OCI-LY1 (cell line): ENCODE measurements around the gene SCGB3A1.

ENCODE experiments used
- H2AFZ ChIP-seq: fragments of 200-600 bp; sonication (generic), shearing (Covaris generic); 2 replicates; pipeline ENCODE4 v1.6.0; 2014; ENCODE audit warnings: antibody characterized with exemption, mild to moderate bottlenecking, low read length
- H3F3A ChIP-seq: fragments of 200-600 bp; sonication (generic), shearing (Covaris generic); 2 replicates; pipeline ENCODE4 v1.6.0; 2014; ENCODE audit warnings: mild to moderate bottlenecking, antibody characterized with exemption, low read length, moderate library complexity; ENCODE audit not compliant: insufficient read depth
- H3K27ac ChIP-seq: fragments of 200-600 bp; sonication (generic); 2 replicates; pipeline ENCODE4 v1.5.1; 2014; ENCODE audit warnings: low read length, mixed run types, mild to moderate bottlenecking, low read depth; ENCODE audit not compliant: poor library complexity, severe bottlenecking
- H3K27me3 ChIP-seq: fragments of 200-600 bp; sonication (generic); 2 replicates; pipeline ENCODE4 v1.6.0; 2014; ENCODE audit warnings: antibody characterized with exemption, mild to moderate bottlenecking, low read length, moderate library complexity; ENCODE audit not compliant: insufficient read depth
- H3K36me3 ChIP-seq: fragments of 200-600 bp; sonication (generic); 2 replicates; pipeline ENCODE4 v1.6.1; 2014; ENCODE audit warnings: mild to moderate bottlenecking, antibody characterized with exemption, low read length, moderate library complexity, mixed read lengths; ENCODE audit not compliant: insufficient read depth
- H3K4me1 ChIP-seq: fragments of 200-600 bp; sonication (generic); 2 replicates; pipeline ENCODE4 v1.5.1; 2014; ENCODE audit warnings: mild to moderate bottlenecking, low read length, moderate library complexity; ENCODE audit not compliant: insufficient read depth, severe bottlenecking
- H3K4me2 ChIP-seq: fragments of 200-600 bp; sonication (generic), shearing (Covaris generic); 2 replicates; pipeline ENCODE4 v1.6.1; 2014; ENCODE audit warnings: low read length
- H3K4me3 ChIP-seq: fragments of 200-600 bp; sonication (generic); 2 replicates; pipeline ENCODE4 v1.5.1; 2014; ENCODE audit warnings: low read length, low read depth, mild to moderate bottlenecking, mixed read lengths; ENCODE audit not compliant: poor library complexity, severe bottlenecking
- H3K79me2 ChIP-seq: fragments of 200-600 bp; shearing (Covaris generic); 2 replicates; pipeline ENCODE4 v1.6.1; 2016; ENCODE audit warnings: mixed run types, low read length, mixed read lengths; ENCODE audit not compliant: insufficient read depth
- H3K9ac ChIP-seq: fragments of 200-600 bp; sonication (generic), shearing (Covaris generic); 2 replicates; pipeline ENCODE4 v1.6.1; 2014; ENCODE audit warnings: mild to moderate bottlenecking, low read length, mixed read lengths
- H3K9me2 ChIP-seq: fragments of 200-600 bp; sonication (generic), shearing (Covaris generic); 2 replicates; pipeline ENCODE4 v1.6.1; 2014; ENCODE audit warnings: low read depth, mild to moderate bottlenecking, low read length, mixed read lengths
- H3K9me3 ChIP-seq: fragments of 200-600 bp; shearing (Covaris generic); 2 replicates; pipeline ENCODE4 v1.6.1; 2014; ENCODE audit warnings: low read length, mixed read lengths
- H4K20me1 ChIP-seq: fragments of 200-600 bp; sonication (generic), shearing (Covaris generic); 2 replicates; pipeline ENCODE4 v1.6.0; 2016; ENCODE audit warnings: mild to moderate bottlenecking, low read length; ENCODE audit not compliant: insufficient read depth
- EZH2 ChIP-seq: fragments of 200-600 bp; sonication (generic), shearing (Covaris generic); IDR thresholded peaks from 2 replicates; pipeline ENCODE4 v1.8.0; 2017; ENCODE audit warnings: borderline replicate concordance, mixed run types, mild to moderate bottlenecking, antibody characterized with exemption, low read length, moderate library complexity, mixed read lengths
- TF ChIP-seq, protein P1 (sequence below): fragments of 200-600 bp; sonication (generic), shearing (Covaris generic); IDR thresholded peaks from 2 replicates; pipeline ENCODE4 v1.5.1; 2017; ENCODE audit warnings: mild to moderate bottlenecking, antibody characterized with exemption, low read length, moderate library complexity, mixed read lengths

Gene SCGB3A1

DNA sequence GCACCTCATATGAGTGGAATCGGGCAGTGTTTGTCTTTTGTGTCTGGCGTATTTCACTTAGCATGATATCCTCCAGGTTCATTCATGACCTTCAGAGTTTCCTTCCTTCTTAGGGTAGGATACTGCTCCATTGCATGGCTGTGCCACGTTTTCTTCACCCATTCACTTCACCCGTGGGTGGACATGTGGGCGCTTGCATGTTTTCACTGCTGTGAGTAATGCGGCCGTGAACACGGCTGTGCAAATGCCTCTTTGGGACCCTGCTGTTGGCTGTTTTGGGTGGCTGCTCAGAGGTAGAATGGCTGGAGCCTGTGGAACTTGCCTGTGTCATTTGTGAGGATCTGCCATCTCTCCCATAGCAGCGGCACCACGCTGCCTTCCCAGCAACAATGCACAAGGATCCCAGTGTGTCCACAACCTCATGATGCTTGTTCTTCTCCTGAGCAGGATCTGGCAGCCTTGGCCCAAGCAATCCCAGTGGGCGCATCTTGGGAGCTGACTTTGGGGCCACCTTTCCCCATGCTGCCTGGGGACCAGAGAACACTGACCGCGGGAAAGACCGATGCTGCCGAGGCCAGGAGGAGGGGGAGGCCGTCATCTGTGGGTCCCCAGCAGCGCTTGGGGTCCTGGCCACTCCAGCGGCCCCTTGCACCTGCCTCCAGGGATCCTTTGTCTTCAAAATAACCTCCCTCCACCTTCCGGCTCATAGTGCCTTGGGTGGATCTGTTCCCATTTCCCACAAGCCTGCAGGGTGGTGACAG, 2.3 kb upstream of the SCGB3A1 start:
- Histone ChIP-seq H4K20me1 (no peaks in the 10 kb centered on the region), H3K36me3 (no peaks in the 10 kb centered on the region), H3F3A (no peaks in the 10 kb centered on the region), H3K4me1 (no peaks in the 10 kb centered on the region), H3K27ac (no peak overlapping the region), H3K9me3 (no peaks in the 10 kb centered on the region), H3K27me3 (peaks cover 5% of the 10 kb centered on the region; the same call in 1 of the 2 replicates), H2AFZ (no peak overlapping the region), H3K4me3 (no peak overlapping the region), H3K4me2 (no peak overlapping the region), H3K9me2 (no peaks in the 10 kb centered on the region), H3K9ac (no peak overlapping the region), H3K79me2 (no peaks in the 10 kb centered on the region)
- TF ChIP-seq EZH2: no peak
- TF ChIP-seq, protein P1, sequence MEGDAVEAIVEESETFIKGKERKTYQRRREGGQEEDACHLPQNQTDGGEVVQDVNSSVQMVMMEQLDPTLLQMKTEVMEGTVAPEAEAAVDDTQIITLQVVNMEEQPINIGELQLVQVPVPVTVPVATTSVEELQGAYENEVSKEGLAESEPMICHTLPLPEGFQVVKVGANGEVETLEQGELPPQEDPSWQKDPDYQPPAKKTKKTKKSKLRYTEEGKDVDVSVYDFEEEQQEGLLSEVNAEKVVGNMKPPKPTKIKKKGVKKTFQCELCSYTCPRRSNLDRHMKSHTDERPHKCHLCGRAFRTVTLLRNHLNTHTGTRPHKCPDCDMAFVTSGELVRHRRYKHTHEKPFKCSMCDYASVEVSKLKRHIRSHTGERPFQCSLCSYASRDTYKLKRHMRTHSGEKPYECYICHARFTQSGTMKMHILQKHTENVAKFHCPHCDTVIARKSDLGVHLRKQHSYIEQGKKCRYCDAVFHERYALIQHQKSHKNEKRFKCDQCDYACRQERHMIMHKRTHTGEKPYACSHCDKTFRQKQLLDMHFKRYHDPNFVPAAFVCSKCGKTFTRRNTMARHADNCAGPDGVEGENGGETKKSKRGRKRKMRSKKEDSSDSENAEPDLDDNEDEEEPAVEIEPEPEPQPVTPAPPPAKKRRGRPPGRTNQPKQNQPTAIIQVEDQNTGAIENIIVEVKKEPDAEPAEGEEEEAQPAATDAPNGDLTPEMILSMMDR: no peak

DNA sequence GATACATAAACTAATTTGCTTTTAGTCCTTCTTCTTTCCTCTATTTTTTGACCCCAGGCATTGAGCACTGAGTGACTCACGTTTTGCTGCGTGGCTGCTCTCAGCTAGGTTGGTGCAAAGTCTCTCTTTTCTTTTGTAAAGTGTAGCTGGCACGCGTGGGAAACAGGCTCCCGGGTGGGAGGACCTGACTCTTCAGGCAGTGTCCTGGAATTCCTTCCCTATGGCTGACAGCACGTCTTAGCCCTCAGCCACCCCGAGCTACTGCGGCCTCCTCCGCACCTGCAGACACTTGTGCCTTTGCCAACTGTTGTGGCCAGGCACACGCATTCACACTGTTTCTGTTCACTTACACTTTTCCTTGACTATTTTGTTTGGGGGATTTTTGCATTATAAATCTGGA, 877 bp upstream of the SCGB3A1 start:
- H3K36me3 ChIP-seq: no peaks in the 10 kb centered on the region
- no peaks in the 10 kb centered on the region for H3K4me1 ChIP-seq
- peaks cover 5% of the 10 kb centered on the region; the same call in 1 of the 2 replicates for H3K27me3 ChIP-seq
- no peak overlapping the region for H3K4me3 ChIP-seq
- H4K20me1 ChIP-seq: no peaks in the 10 kb centered on the region
- H3F3A ChIP-seq: no peaks in the 10 kb centered on the region
- TF ChIP-seq, protein P1: no peak
- no peak for TF ChIP-seq EZH2
- H3K9ac ChIP-seq: no peak overlapping the region
- no peaks in the 10 kb centered on the region for H3K9me2 ChIP-seq
- H3K9me3 ChIP-seq: no peaks in the 10 kb centered on the region
- H3K4me2 ChIP-seq: no peak overlapping the region
- no peak overlapping the region for H3K27ac ChIP-seq
- H3K79me2 ChIP-seq: no peaks in the 10 kb centered on the region
- no peak overlapping the region for H2AFZ ChIP-seq

DNA sequence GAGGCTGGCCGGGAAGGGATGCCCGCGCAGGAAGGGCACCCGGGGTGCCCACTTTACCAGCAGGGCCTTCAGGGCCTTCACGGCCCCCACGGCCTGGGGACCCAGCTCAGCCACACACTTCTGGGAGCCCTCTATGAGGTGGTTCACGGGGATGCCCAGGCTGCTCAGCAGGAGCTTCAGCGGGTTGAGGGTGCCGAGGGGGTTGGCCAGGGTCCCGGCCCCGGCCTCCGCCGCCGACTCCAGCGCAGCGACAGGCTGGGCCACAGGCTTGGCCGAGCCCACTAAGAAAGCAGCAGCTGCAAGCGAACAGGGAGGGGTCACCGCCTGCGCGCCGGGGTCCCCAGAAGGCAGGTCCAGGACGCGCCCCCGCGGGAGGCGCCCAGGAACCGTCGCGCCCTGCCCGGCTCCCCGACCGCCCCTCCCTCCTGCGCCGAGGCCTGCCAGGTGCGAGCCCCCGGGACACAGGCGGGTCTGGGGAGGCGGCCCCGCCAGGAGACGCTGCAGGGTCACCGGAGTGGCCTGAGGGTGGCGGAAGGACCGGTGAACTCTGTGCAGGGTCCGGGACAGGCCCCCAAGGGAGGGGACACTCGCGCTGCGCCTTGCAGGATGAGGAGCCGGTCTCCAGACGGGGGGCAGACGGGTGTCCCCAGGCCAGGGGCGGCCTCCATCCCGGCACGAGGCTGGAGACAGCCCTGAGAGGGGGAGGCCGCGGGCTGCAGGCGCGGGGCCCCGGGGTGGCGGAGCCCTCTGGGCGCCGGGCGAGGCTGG, 572 bp downstream of the SCGB3A1 start:
- Histone ChIP-seq H3K27ac (no peak overlapping the region), H3K4me3 (no peak overlapping the region), H3K36me3 (no peaks in the 10 kb centered on the region), H3F3A (no peaks in the 10 kb centered on the region), H3K4me2 (no peak overlapping the region), H3K9me3 (no peaks in the 10 kb centered on the region), H3K9ac (no peak overlapping the region), H3K4me1 (no peaks in the 10 kb centered on the region), H3K27me3 (peaks cover 5% of the 10 kb centered on the region; the same call in 1 of the 2 replicates), H3K9me2 (no peaks in the 10 kb centered on the region), H3K79me2 (no peaks in the 10 kb centered on the region), H4K20me1 (no peaks in the 10 kb centered on the region), H2AFZ (no peak overlapping the region)
- no peak for TF ChIP-seq EZH2
- TF ChIP-seq, protein P1: no peak
